Upper lobe of right lung (tissue), 1 donor: ENCODE data around the gene NTM. TPM values are rescaled to one million over a fixed set of nuclear protein-coding genes. Genes with fewer than 3 reads are reported as not detected.
A peak's percentile ranks its signal among the peaks of the same experiment; 100 is the strongest.

ENCODE experiments used
- ATAC-seq: fragments of 200-7000 bp; cut with Tn5 transposase; one replicate; pipeline ENCODE4 v1.9.1; 2020; ENCODE audit warnings: mild to moderate bottlenecking, moderate library complexity
- DNase-seq: peaks from one replicate; pipeline ENCODE4 v3.0.0-alpha.2; 2020
- H3K27ac ChIP-seq: fragments of 200-600 bp; one replicate; pipeline ENCODE4 v1.8.0; 2022
- H3K27me3 ChIP-seq: fragments of 200-600 bp; one replicate; pipeline ENCODE4 v1.8.0; 2022; ENCODE audit warnings: mild to moderate bottlenecking
- H3K36me3 ChIP-seq: fragments of 200-600 bp; one replicate; pipeline ENCODE4 v1.8.0; 2022
- H3K4me1 ChIP-seq: fragments of 200-600 bp; one replicate; pipeline ENCODE4 v1.8.0; 2022
- H3K4me3 ChIP-seq: fragments of 200-600 bp; one replicate; pipeline ENCODE4 v1.8.0; 2022; ENCODE audit warnings: mild to moderate bottlenecking
- H3K9me3 ChIP-seq: fragments of 200-600 bp; one replicate; pipeline ENCODE4 v1.8.0; 2022
- intact Hi-C: fragments of 100-400 bp; cut with DNase I; formaldehyde crosslinking; loops from one replicate; pipeline ENCODE4 v1.11.0; 2022
- total RNA-seq: library from RNA; stranded (reverse); fragmentation: NEBNext Ultra II Directional; extraction: Animal tissue kit (Norgen Biotek cat#: 25700); gene quantifications from one replicate; pipeline ENCODE4 v1.2.1, GENCODE V29; 2021
- TF ChIP-seq, protein P1 (sequence below): fragments of 200-600 bp; IDR thresholded peaks from one replicate; pipeline ENCODE4 v1.8.0; 2022; ENCODE audit warnings: antibody characterized with exemption
- donor health status: DM: no; HTN: yes; CAD: no; lungs with severe emphysema.

The NTM gene
- total RNA-seq, 1 donor from 2014 or later: 3.7 TPM

DNA sequence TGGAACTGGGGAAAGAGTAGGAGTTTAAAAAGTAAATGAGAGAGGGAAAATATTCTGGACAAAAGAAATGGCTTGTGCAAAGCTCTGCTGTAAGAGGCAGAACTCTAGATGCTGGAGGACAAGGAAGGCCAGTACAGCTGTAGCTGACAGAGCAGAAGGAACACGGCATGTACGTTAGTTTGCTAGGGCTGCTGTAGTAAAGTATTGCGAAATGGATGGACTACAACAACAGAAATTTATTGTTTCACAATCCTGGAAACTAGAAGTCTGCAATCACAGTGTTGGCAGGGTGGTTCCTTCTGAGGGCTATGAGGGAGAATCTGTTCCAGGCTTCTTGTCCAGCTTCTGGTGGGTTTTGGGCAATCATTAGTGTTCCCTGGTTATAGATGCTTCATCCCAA lies 454.4 kb downstream of the NTM start:
- Histone ChIP-seq H3K4me3 (no peak overlapping the region), H3K27ac (no peak overlapping the region), H3K36me3 (no peaks in the 10 kb centered on the region), H3K27me3 (peaks cover 7% of the 10 kb centered on the region), H3K9me3 (no peaks in the 10 kb centered on the region), H3K4me1 (no peaks in the 10 kb centered on the region)
- DNase-seq (no peak), ATAC-seq (peak; percentile 80)
- TF ChIP-seq, protein P1, sequence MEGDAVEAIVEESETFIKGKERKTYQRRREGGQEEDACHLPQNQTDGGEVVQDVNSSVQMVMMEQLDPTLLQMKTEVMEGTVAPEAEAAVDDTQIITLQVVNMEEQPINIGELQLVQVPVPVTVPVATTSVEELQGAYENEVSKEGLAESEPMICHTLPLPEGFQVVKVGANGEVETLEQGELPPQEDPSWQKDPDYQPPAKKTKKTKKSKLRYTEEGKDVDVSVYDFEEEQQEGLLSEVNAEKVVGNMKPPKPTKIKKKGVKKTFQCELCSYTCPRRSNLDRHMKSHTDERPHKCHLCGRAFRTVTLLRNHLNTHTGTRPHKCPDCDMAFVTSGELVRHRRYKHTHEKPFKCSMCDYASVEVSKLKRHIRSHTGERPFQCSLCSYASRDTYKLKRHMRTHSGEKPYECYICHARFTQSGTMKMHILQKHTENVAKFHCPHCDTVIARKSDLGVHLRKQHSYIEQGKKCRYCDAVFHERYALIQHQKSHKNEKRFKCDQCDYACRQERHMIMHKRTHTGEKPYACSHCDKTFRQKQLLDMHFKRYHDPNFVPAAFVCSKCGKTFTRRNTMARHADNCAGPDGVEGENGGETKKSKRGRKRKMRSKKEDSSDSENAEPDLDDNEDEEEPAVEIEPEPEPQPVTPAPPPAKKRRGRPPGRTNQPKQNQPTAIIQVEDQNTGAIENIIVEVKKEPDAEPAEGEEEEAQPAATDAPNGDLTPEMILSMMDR: no peak
- intact Hi-C loops: no loop called here

- DNase-seq: no peak
- Histone ChIP-seq H3K27me3 (no peaks in the 10 kb centered on the region), H3K9me3 (no peaks in the 10 kb centered on the region), H3K4me1 (no peaks in the 10 kb centered on the region), H3K4me3 (no peak overlapping the region), H3K36me3 (no peaks in the 10 kb centered on the region), H3K27ac (no peak overlapping the region)
- ATAC-seq: peak; percentile 42
- intact Hi-C loops: no loop called here
- TF ChIP-seq, protein P1: no peak
These were observed 457.0 kb downstream of the NTM start for GRCh38 chr11:131827430-131827829.

DNA sequence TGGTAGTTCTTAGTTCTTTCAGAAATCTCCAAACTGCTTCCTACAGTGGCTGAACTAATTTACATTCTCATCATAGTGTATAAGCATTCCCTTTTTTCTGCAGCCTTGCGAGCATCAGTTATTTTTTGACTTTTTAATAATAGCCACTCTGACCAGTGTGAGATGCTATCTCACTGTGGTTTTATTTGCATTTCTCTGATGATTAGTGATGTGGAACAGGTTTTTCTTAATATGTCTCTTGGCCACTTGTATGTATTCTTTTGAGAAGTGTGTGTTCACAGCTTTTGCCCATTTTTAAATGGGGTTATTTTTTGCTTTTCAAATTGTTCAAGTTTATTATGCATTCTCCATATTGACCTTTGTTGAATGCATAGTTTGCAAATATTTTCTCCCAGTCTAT lies 459.3 kb downstream of the NTM start:
- Histone ChIP-seq H3K4me1 (no peaks in the 10 kb centered on the region), H3K4me3 (no peak overlapping the region), H3K27ac (no peak overlapping the region), H3K36me3 (no peaks in the 10 kb centered on the region), H3K27me3 (no peaks in the 10 kb centered on the region), H3K9me3 (no peaks in the 10 kb centered on the region)
- ATAC-seq: no peak
- TF ChIP-seq, protein P1: no peak
- intact Hi-C loops: no loop called here
- DNase-seq: no peak

GRCh38 chr11:131832079-131832478 lies 461.7 kb downstream of the NTM start:
- ATAC-seq (no peak), DNase-seq (no peak)
- Histone ChIP-seq H3K36me3 (no peaks in the 10 kb centered on the region), H3K4me3 (no peak overlapping the region), H3K27ac (no peak overlapping the region), H3K27me3 (no peaks in the 10 kb centered on the region), H3K4me1 (no peaks in the 10 kb centered on the region), H3K9me3 (no peaks in the 10 kb centered on the region)
- TF ChIP-seq, protein P1: no peak
- intact Hi-C loops: no loop called here

DNA sequence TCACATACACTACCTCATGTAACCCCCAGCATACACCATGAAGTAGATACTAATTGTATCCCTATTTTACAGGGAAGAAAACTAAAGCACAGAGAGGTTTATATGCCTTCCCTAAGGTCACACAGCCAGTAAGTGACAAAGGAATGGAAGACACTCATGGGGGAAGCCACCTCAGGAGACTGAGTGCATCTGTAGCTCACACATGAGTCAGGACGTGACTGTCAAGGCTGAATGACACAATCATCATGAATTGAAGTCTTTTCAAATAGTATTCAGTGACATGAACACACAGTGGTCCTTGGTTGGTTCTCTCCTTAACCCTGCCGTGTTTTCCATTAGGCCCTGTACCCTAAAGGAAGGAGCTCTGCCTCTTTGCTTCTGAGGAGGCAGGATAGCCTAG lies 463.0 kb downstream of the NTM start:
- no peak for ATAC-seq
- TF ChIP-seq, protein P1: no peak
- Histone ChIP-seq H3K4me1 (no peaks in the 10 kb centered on the region), H3K27me3 (no peaks in the 10 kb centered on the region), H3K9me3 (no peaks in the 10 kb centered on the region), H3K27ac (no peak overlapping the region), H3K4me3 (no peak overlapping the region), H3K36me3 (no peaks in the 10 kb centered on the region)
- DNase-seq: no peak
- intact Hi-C loops: no loop called here

GRCh38 chr11:131837562-131837961 lies 467.1 kb downstream of the NTM start:
- Histone ChIP-seq H3K27me3 (no peaks in the 10 kb centered on the region), H3K27ac (no peak overlapping the region), H3K9me3 (no peaks in the 10 kb centered on the region), H3K36me3 (no peaks in the 10 kb centered on the region), H3K4me1 (no peaks in the 10 kb centered on the region), H3K4me3 (no peak overlapping the region)
- DNase-seq: no peak
- no peak for ATAC-seq
- intact Hi-C loops: no loop called here
- TF ChIP-seq, protein P1: no peak
